Ramos (cell line): Measurements from ENCODE around the gene LENG1.
"Not testable (repeated sequence)": the region's sequence is repeated elsewhere in the genome, so short reads cannot be mapped to it uniquely, and the experiment has no call there.

Experiments
- in situ Hi-C: fragments of 300-500 bp; cut with MboI; formaldehyde crosslinking; loops from one replicate; pipeline ENCODE4 v1.14.3; 2022; ENCODE audit warnings: low sequenced_read_pairs; ENCODE audit not compliant: unreplicated experiment

The LENG1 gene

DNA sequence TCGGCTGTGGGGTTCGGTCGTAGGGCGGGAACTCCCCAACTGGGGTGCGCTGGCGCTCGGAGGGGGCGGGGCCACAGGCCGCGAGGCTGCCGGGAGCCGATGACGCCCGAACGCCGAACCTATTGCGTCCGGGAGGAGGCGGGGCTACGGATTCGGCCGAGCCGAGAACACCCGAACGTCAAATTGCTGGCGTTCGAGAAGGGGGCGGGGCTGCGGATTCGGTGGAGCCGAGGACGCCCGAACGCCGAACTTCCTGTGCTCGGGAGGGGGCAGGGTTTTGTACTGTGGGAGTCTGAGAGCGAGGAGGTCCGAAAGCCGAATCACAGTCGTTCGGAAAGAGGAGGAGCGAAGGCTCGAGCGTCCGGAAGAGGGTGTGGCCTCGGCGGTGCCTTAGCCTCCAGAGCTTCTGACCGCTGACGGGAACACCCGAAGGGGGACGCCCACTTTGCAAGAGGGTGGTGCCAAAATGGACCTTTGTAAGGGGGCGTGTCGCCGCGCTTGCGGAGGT, 31.0 kb upstream of the LENG1 start:
- in situ Hi-C loops, result loop anchor here (25.0 kb wide), 1 partner anchor 1472 kb away; the partner anchor contains the start of gene U2AF2

GRCh38 chr19:54189735-54190502, 30.4 kb upstream of the LENG1 start:
- in situ Hi-C loops, result loop anchor here (25.0 kb wide), 1 partner anchor 1472 kb away; the partner anchor contains the start of gene U2AF2

- in situ Hi-C loops, result loop anchor here (25.0 kb wide), 1 partner anchor 1473 kb away; the partner anchor contains the start of gene U2AF2
Observed at GRCh38 chr19:54189145-54189734, 29.7 kb upstream of the LENG1 start, which contains the start of gene MBOAT7. Gene MBOAT7, minus strand, starts transcription at chr19:54189580. Its CDS starts 1,072 bp downstream, at chr19:54188508.

DNA sequence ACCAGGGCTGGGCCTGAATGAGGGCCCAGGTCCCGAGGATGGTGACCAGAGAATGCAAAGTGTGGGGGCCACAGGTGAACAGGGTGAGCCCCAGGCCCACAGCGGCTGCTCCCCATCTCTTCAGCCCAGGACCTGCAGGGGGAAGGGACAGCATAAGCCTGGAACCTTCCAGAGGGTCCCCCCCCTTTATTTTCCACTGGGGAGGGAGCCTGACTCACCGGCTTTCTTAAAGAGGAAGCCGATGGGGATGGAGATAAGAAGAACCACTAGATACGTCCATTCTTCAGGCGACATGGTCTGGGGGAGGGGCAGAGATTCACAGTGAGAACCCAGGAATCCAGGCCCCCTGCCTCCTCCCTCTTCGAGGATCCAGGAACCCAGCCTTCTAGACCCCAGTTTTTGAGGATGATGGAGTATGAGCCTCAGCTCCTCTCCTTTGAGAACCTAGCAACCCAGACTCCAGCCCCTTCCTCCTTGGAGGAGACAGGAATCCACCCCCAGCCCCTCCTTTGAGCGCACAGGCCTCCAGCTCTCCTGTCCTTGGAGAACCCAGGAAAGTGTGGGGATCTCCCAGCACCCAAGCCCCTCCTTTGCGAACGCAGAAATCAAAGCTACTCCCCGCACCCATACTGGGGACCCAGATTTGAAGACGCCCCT, 28.8 kb upstream of the LENG1 start:
- in situ Hi-C loops, result loop anchor here (25.0 kb wide), 1 partner anchor 1474 kb away; the partner anchor contains the start of gene U2AF2

DNA sequence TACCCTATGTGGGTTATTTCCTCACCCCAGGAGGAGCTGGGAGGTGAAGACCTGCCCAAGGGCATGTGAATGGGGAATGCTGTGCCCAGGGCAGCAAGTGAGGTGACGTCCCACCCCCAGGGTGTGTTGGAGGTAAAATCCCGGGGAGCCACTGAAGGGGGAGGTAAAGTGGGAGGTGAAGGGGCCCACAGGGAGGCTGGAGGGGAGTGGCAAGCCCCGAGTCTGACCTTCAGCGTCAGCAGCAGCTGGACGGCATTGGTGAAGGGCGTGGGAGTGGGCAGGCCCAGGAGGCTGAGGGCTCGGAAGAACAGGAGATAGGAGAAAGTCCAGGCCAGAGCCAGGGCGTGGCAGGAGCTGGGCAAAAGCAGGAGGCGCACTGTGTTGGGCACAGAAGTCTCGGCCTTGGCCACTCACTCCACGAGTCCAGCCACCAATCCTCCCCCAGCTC, 27.4 kb upstream of the LENG1 start:
- in situ Hi-C loops, result loop anchor here (25.0 kb wide), 1 partner anchor 1475 kb away; the partner anchor contains the start of gene U2AF2

DNA sequence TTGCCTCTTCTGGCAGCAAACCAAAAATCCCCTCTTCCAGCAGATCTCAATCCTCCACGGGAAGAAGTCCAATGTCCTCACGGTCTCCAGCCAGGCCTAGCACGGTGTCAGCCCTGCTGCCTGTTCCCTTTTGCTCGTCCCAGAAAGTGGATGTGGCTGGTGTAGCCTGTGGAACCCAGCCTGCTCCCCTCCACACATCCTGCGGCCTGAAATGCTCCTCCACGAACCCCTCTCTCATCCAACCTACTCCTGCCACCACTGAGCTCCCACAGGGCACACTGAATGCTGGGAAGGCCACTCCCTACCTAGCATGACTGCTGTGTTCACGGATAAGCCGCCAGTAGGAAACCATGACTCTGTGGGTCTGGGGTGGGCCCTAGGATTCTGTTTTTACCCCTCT, 26.8 kb upstream of the LENG1 start:
- in situ Hi-C loops, result loop anchor here (25.0 kb wide), 1 partner anchor 1476 kb away; the partner anchor contains the start of gene U2AF2

DNA sequence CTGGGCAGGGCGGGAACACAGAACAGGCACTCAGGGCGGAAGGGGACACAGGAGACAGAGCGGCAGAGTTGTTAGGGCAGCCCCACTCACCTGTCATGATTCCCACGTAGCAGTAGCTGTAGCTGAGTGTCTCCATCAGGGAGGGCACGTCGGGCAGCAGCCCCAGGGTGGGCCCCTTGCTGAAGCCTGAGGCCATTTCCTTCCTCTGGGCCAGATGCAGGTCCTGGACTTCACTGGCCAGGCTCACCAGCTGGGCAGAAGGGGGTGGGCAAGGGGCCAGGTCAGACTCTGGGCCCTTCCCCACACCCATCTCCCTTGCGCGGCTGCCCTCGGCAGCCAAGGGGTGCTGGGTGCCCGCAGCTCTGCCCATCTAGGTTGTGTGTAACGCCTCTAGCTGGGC, 23.9 kb upstream of the LENG1 start:
- in situ Hi-C loops, result loop anchor here (25.0 kb wide), 1 partner anchor 1479 kb away; the partner anchor contains the start of gene U2AF2

DNA sequence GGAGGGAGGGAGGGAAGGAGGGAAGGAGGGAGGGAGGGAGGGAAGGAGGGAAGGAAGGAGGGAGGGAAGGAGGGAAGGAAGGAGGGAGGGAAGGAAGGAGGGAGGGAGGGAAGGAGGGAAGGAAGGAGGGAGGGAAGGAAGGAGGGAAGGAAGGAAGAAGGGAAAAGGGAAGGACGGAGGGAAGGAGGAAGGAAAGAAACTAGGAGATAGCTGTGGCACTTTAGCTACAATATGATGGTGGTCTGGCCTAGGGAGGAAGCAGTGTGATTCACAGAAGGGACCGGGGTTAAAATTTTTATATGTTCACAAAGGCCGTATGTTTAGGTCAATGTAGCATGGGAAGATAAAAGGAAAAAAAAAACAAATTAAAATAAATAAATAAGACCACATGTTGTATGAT, 22.4 kb upstream of the LENG1 start:
- in situ Hi-C loops, result loop anchor here (25.0 kb wide), 1 partner anchor 1480 kb away; the partner anchor contains the start of gene U2AF2

DNA sequence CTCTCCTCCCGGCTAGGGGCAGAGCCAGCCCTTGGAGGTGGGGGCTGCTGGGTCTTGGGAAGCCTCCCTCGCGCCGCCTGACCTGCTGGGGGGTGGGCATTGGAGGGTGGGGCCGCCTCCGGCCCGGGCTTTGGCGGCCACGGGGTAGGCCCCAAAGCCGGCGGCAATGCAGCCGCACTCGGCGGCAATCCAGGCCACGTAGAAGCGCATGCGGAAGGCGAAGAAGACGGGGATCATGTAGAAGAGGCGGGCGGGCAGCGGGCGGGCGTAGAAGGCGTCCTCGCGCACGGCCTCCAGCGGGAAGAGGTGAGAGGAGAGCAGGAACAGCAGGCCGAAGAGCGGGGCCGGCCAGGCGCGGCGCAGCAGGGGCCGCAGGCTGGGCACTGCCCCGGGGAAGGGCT, 21.2 kb upstream of the LENG1 start:
- in situ Hi-C loops, result loop anchor here (25.0 kb wide), 1 partner anchor 1482 kb away; the partner anchor contains the start of gene U2AF2

DNA sequence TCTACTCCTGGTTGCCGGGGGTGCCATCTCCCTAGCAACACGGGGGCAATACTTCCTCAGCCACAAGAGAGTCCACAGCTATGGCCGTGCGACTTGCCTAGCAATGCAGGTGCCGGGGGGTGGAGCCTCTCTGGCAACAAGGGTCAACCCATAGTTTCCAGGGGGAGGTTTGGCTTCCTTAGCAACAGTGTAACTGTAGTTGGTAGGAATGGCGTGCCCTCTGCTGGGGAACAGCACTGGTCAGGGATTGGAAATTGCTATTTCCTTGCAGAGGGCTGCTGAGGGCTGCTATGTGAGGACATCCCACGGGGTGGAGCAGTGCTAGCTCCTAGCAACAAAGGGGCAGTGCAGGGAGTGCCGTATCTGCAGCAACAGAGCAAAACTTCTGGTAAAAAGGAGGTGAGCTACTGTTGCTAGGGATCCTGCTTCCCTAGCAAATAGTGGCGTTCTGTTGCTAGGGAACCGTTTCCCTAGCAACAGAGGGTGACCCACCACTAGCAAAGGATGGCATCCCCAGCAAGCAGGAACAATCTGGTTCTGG, 20.5 kb upstream of the LENG1 start:
- in situ Hi-C loops, result loop anchor here (25.0 kb wide), 1 partner anchor 1482 kb away; the partner anchor contains the start of gene U2AF2

- in situ Hi-C loops, result loop anchor here (25.0 kb wide), 1 partner anchor 1483 kb away; the partner anchor contains the start of gene U2AF2
Observed at GRCh38 chr19:54179262-54179852, 19.8 kb upstream of the LENG1 start.

GRCh38 chr19:54178581-54179261, 19.2 kb upstream of the LENG1 start:
- in situ Hi-C loops, result loop anchor here (25.0 kb wide), 1 partner anchor 1484 kb away; the partner anchor contains the start of gene U2AF2

DNA sequence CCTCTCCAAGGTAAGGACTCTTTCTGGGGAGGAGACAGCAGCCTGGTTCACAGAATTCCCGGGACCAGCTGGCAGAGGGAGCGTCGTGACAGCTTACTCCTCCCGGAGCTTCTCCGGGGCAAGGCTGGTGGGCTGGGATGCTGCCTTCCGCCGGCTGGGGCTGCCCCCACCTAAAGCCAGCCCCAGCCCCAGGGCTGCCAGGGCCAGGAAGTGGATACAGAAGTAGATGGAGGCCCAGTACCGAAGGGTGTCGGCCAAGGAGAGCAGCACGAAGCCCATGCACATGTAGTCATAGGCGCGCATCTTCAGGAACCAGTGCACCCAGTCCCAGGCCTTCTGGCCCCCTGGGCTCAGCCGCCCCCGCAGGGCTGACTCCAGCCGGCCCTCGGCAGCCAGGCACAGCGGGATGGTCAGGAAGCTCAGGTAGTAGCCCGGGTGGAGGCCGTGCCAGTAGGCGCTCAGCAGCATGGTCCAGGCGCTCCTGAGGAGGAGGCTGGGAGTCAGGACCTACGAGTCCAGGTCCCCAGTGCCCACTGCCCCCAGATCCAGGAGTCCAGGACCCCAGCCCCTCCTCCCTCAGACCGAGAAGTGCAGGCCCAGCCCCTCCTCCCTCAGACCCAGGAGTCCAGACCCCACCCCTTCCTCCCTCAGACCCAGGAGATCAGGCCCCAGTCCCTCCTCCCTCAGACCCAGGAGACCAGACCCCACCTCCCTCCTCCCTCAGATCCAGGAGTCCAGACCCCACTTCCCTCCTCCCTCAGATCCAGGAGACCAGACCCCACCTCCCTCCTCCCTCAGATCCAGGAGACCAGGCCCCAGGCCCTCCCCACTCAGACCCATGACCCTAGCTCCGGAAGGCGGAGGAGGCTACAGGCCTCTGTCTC, 14.7 kb upstream of the LENG1 start:
- in situ Hi-C loops, result no loop called here

DNA sequence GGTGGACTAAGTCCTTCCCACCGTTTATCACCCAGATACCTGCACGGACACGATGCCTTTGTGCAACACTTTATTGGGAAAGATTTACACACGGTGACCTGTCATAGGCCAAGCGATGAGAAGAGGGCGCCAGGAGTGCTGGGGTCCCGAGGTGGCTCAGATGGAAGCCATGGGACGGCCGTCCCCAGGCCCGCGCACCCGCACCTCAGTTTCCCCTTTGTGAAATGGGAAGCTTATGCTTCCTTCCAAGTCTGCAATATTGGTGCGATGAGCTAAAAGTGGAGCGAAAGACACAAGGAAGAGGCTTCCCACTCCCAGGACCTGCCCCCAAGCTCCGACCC, 13.8 kb upstream of the LENG1 start:
- in situ Hi-C loops, result no loop called here

DNA sequence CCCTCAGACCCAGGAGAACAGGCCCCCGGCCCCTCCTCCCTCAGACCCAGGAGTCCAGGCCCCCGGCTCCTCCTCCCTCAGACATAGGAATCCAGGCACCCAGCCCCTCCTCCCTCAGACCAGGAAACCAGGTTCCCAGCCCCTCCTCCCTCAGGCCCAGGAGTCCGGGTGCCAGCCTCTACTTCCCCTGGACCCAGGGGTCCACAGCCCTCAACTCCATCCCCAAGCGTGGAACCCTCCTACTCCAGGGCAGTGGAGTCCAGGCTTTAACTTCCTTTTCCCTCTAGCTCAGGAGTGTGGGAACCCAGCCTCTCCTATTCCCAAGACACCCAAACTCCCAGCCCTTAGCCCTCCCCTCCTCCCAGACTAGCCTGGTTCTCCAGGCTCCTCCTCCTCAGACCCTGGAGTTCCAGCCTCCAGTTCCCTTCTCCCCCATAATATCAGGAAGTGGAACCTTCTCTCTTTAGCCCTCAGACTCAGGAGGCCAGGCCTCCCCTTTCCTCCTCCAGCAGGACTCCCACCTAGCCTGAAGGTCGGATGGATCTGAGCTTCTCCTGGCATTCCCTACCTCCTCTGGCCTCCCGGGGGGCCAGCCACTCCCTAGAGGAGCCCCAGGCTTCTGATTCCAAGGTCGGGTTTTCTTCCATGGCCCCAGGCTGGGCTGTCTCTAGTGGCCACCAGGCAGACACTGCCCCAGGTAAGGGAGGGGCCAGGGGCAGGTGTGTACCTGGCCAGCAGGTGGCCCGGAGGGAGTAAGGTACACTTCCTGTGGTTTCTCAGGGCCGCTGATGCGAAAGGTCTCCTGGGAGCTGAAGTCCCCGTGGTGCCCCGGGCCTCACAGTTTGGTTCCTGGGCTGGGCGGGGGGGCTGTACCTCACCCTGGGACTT, 13.2 kb upstream of the LENG1 start, which contains the start of gene TMC4:
Gene TMC4, minus strand, starts transcription at position 690 of the 888 bp plus-strand sequence. Its CDS starts 43 bp downstream, at position 647.
- in situ Hi-C loops, result no loop called here

GRCh38 chr19:54171736-54172431, 12.4 kb upstream of the LENG1 start:
- in situ Hi-C loops, result not testable (repeated sequence)
